Measurements from ENCODE around the gene POLR3B. TPM values are rescaled to one million over a fixed set of nuclear protein-coding genes. Genes with fewer than 3 reads are reported as not detected.

The POLR3B gene
- total RNA-seq, 4 donors from 2014 or later = 10.7 to 16.2 (median 12.0) TPM

- no peak for DNase-seq
- no peak overlapping the region for H3K4me3 ChIP-seq
- peaks cover 0 to 31% (median 0%) of the 10 kb centered on the region in 3 donors for H3K36me3 ChIP-seq
- intact Hi-C loops (cut with DNase I) = no loop called here
- 94 to 98% methylated on average over 2 of the region's 2 CpGs for WGBS, 2 donors
- TF ChIP-seq, protein P1, sequence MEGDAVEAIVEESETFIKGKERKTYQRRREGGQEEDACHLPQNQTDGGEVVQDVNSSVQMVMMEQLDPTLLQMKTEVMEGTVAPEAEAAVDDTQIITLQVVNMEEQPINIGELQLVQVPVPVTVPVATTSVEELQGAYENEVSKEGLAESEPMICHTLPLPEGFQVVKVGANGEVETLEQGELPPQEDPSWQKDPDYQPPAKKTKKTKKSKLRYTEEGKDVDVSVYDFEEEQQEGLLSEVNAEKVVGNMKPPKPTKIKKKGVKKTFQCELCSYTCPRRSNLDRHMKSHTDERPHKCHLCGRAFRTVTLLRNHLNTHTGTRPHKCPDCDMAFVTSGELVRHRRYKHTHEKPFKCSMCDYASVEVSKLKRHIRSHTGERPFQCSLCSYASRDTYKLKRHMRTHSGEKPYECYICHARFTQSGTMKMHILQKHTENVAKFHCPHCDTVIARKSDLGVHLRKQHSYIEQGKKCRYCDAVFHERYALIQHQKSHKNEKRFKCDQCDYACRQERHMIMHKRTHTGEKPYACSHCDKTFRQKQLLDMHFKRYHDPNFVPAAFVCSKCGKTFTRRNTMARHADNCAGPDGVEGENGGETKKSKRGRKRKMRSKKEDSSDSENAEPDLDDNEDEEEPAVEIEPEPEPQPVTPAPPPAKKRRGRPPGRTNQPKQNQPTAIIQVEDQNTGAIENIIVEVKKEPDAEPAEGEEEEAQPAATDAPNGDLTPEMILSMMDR (IDR thresholded peaks at IDR 0.05) = no peak
- no peak for TF ChIP-seq POLR2A (IDR thresholded peaks at IDR 0.05)
- H3K27ac ChIP-seq = no peak overlapping the region
- no peaks in the 10 kb centered on the region for H3K4me1 ChIP-seq
- H3K27me3 ChIP-seq = no peaks in the 10 kb centered on the region
- H3K9me3 ChIP-seq = no peaks in the 10 kb centered on the region
Measured at GRCh38 chr12:106492857-106493256, 135.3 kb downstream of the POLR3B start.

DNA sequence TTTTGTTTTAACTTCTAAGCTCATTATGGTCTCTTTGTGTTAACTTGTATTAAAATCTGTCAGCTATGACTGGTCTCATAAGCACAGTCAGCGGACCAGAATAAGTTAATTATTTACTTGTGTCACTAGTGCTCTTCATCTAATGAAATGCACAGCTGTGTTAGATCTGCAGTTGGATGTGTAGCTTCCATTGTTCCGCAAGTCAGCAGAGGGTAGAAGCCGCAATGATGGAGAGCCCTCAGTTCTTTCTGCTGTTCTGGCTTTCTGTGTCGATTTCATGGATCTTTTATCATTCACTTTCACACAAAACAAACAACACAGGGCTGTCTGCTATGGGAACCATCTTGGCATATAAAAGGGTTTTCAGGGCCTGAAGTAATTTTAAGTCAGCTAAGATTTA is 136.0 kb downstream of the POLR3B start:
- no peaks in the 10 kb centered on the region for H3K27me3 ChIP-seq
- H3K36me3 ChIP-seq = peaks cover 0 to 38% (median 0%) of the 10 kb centered on the region in 3 donors
- no peaks in the 10 kb centered on the region for H3K9me3 ChIP-seq
- WGBS, 2 donors = 76 to 85% methylated on average over 4 of the region's 4 CpGs
- H3K4me3 ChIP-seq = no peak overlapping the region
- DNase-seq = no peak
- TF ChIP-seq, protein P1 (IDR thresholded peaks at IDR 0.05) = no peak
- no peak for TF ChIP-seq POLR2A (IDR thresholded peaks at IDR 0.05)
- H3K27ac ChIP-seq = no peak overlapping the region
- H3K4me1 ChIP-seq = no peaks in the 10 kb centered on the region
- intact Hi-C loops (cut with DNase I) = no loop called here

- 84 to 91% methylated on average over 5 of the region's 5 CpGs for WGBS, 2 donors
- no peaks in the 10 kb centered on the region for H3K27me3 ChIP-seq
- no peaks in the 10 kb centered on the region for H3K4me1 ChIP-seq
- H3K36me3 ChIP-seq = peaks cover 0 to 57% (median 0%) of the 10 kb centered on the region in 3 donors
- no peak overlapping the region for H3K27ac ChIP-seq
- no peak overlapping the region for H3K4me3 ChIP-seq
- TF ChIP-seq, protein P1 (IDR thresholded peaks at IDR 0.05) = no peak
- H3K9me3 ChIP-seq = no peaks in the 10 kb centered on the region
- intact Hi-C loops (cut with DNase I) = no loop called here
- no peak for DNase-seq
Measured at GRCh38 chr12:106495354-106495965, 137.9 kb downstream of the POLR3B start.

DNA sequence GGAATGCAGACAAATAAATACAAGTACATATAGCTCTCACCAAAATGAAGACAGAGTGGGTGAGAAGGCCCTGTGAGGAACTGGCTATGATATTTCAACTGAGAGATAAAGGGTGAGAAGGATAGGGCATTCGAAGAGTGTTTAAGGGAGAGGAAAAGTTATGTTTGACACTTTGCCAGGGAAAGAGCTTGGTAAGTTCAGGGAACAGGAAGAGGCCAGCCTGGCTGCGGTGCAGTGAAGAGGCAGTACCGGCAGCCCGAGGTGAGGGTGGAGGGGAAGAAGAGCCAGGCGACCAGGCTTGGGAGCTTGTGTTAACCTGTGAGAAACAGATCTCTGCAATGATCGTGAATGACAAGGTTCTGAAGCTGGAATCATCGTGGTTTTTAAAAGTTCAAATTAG is 140.5 kb downstream of the POLR3B start:
- Histone ChIP-seq H3K27ac (no peak overlapping the region), H3K27me3 (no peaks in the 10 kb centered on the region), H3K4me1 (no peaks in the 10 kb centered on the region), H3K36me3 (peaks cover 0 to 77% (median 0%) of the 10 kb centered on the region in 3 donors), H3K4me3 (no peak overlapping the region), H3K9me3 (no peaks in the 10 kb centered on the region)
- TF ChIP-seq, protein P1 (IDR thresholded peaks at IDR 0.05) = no peak
- TF ChIP-seq POLR2A (IDR thresholded peaks at IDR 0.05) = no peak
- no peak for DNase-seq
- intact Hi-C loops (cut with DNase I) = no loop called here
- WGBS, 2 donors = 61 to 68% methylated on average over 7 of the region's 7 CpGs

- TF ChIP-seq, protein P1 (IDR thresholded peaks at IDR 0.05) = no peak
- TF ChIP-seq POLR2A (IDR thresholded peaks at IDR 0.05) = no peak
- Histone ChIP-seq H3K4me1 (no peaks in the 10 kb centered on the region), H3K36me3 (peaks cover 0 to 92% (median 0%) of the 10 kb centered on the region in 3 donors), H3K9me3 (no peaks in the 10 kb centered on the region), H3K27ac (no peak overlapping the region), H3K27me3 (no peaks in the 10 kb centered on the region), H3K4me3 (no peak overlapping the region)
- intact Hi-C loops (cut with DNase I) = no loop called here
- 91 to 100% methylated on average over 2 of the region's 2 CpGs for WGBS, 2 donors
- DNase-seq = no peak
Measured at GRCh38 chr12:106499628-106500027, 142.1 kb downstream of the POLR3B start.

All from esophagus squamous epithelium (tissue), 5 donors.